Ovary (tissue), 3 donors: ENCODE results near the gene ZSWIM6.

Source experiments
- CTCF ChIP-seq, 3 donors: fragments of 450-650 bp in 2 of 3; fragments of 200-600 bp in 1 of 3; IDR thresholded peaks; one replicate each; pipeline versions ENCODE4 v1.5.1 to v1.8.0; 2016 to 2022; ENCODE audit warnings: antibody characterized with exemption in 3 of 3, mild to moderate bottlenecking in 1 of 3
- EP300 ChIP-seq: sonication (generic); formaldehyde crosslinking; IDR thresholded peaks from one replicate; pipeline ENCODE4 v1.6.1; 2017; ENCODE audit warnings: antibody characterized with exemption
- POLR2A ChIP-seq: fragments of 450-650 bp; IDR thresholded peaks from one replicate; pipeline ENCODE4 v1.6.1; 2017; ENCODE audit warnings: antibody characterized with exemption, mild to moderate bottlenecking, moderate library complexity
- donor health status: DM: no; HTN: no; CAD: no.

GRCh38 chr5:61587125-61587524, 255.1 kb downstream of the ZSWIM6 start:
- TF ChIP-seq POLR2A (no peak), CTCF (IDR thresholded peaks at IDR 0.05) (no peak), EP300 (no peak)
